IMR-90 (cell line): Measurements from ENCODE around the gene GEMIN8.

Experiments
- FOS ChIP-seq: fragments of 150-350 bp; IDR thresholded peaks from 2 replicates; pipeline ENCODE4 v1.6.1; 2016; ENCODE audit warnings: low read depth, low read length
- MAFK ChIP-seq: IDR thresholded peaks from 2 replicates; pipeline ENCODE4 v1.6.1; 2012; ENCODE audit warnings: low read depth, low read length, improper control_type of control experiment
- MXI1 ChIP-seq: IDR thresholded peaks from 2 replicates; pipeline ENCODE4 v1.6.1; 2012; ENCODE audit warnings: low read depth, mild to moderate bottlenecking, low read length, moderate library complexity, borderline replicate concordance
- NFE2L2 ChIP-seq: fragments of 150-350 bp; IDR thresholded peaks from 2 replicates; pipeline ENCODE4 v1.6.1; 2016; ENCODE audit warnings: low read depth, mild to moderate bottlenecking, low read length
- POLR2A ChIP-seq: IDR thresholded peaks from 2 replicates; pipeline ENCODE4 v1.6.1; 2012; ENCODE audit warnings: mild to moderate bottlenecking, low read depth, low read length
- RAD21 ChIP-seq: IDR thresholded peaks from 2 replicates; pipeline ENCODE4 v1.6.1; 2012; ENCODE audit warnings: low read length, improper control_type of control experiment
- RCOR1 ChIP-seq: IDR thresholded peaks from 2 replicates; pipeline ENCODE4 v1.6.1; 2012; ENCODE audit warnings: mild to moderate bottlenecking, low read length, improper control_type of control experiment; ENCODE audit not compliant: insufficient replicate concordance
- SMC3 ChIP-seq: fragments of 150-350 bp; IDR thresholded peaks from 2 replicates; pipeline ENCODE4 v1.6.1; 2016; ENCODE audit warnings: low read depth, mild to moderate bottlenecking, antibody characterized with exemption, low read length, moderate library complexity
- USF2 ChIP-seq: fragments of 150-350 bp; IDR thresholded peaks from 2 replicates; pipeline ENCODE4 v1.6.1; 2017; ENCODE audit warnings: mild to moderate bottlenecking, antibody characterized with exemption, low read length, low read depth
- TF ChIP-seq, protein P1 (sequence below): conservative IDR thresholded peaks from 2 replicates; pipeline ENCODE4 v1.5.1; 2012; ENCODE audit warnings: mild to moderate bottlenecking, low read depth, low read length, improper control_type of control experiment

GRCh38 chrX:14003876-14004425 is 25.7 kb downstream of the GEMIN8 start:
- TF ChIP-seq, protein P1, sequence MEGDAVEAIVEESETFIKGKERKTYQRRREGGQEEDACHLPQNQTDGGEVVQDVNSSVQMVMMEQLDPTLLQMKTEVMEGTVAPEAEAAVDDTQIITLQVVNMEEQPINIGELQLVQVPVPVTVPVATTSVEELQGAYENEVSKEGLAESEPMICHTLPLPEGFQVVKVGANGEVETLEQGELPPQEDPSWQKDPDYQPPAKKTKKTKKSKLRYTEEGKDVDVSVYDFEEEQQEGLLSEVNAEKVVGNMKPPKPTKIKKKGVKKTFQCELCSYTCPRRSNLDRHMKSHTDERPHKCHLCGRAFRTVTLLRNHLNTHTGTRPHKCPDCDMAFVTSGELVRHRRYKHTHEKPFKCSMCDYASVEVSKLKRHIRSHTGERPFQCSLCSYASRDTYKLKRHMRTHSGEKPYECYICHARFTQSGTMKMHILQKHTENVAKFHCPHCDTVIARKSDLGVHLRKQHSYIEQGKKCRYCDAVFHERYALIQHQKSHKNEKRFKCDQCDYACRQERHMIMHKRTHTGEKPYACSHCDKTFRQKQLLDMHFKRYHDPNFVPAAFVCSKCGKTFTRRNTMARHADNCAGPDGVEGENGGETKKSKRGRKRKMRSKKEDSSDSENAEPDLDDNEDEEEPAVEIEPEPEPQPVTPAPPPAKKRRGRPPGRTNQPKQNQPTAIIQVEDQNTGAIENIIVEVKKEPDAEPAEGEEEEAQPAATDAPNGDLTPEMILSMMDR, result no peak
- TF ChIP-seq POLR2A (no peak), MAFK (no peak), USF2 (no peak), RCOR1 (no peak), MXI1 (no peak), NFE2L2 (no peak), FOS (no peak), RAD21 (no peak), SMC3 (no peak)
